ENCODE measurements around the gene EXPH5.
"Not testable (repeated sequence)": the region's sequence is repeated elsewhere in the genome, so short reads cannot be mapped to it uniquely, and the experiment has no call there.

EXPH5 gene

GRCh38 chr11:108606495-108607160 is 13.1 kb upstream of the EXPH5 start:
- in situ Hi-C loops (cut with MboI; ENCODE audit: low sequenced_read_pairs), result no loop called here

- in situ Hi-C loops (cut with MboI; ENCODE audit: low sequenced_read_pairs), result no loop called here
Observed at GRCh38 chr11:108606070-108606469, 12.5 kb upstream of the EXPH5 start.

GRCh38 chr11:108602818-108603217 is 9.2 kb upstream of the EXPH5 start:
- in situ Hi-C loops (cut with MboI; ENCODE audit: low sequenced_read_pairs), result not testable (repeated sequence)

GRCh38 chr11:108601150-108601549 is 7.6 kb upstream of the EXPH5 start:
- in situ Hi-C loops (cut with MboI; ENCODE audit: low sequenced_read_pairs), result no loop called here

- in situ Hi-C loops (cut with MboI; ENCODE audit: low sequenced_read_pairs), result no loop called here
Observed at GRCh38 chr11:108599978-108600377, 6.4 kb upstream of the EXPH5 start.

- in situ Hi-C loops (cut with MboI; ENCODE audit: low sequenced_read_pairs), result no loop called here
Observed at GRCh38 chr11:108597736-108598355, 4.3 kb upstream of the EXPH5 start.

GRCh38 chr11:108596701-108597100 is 3.1 kb upstream of the EXPH5 start:
- in situ Hi-C loops (cut with MboI; ENCODE audit: low sequenced_read_pairs), result no loop called here

GRCh38 chr11:108593923-108594434 is 411 bp upstream of the EXPH5 start:
- in situ Hi-C loops (cut with MboI; ENCODE audit: low sequenced_read_pairs), result no loop called here

GRCh38 chr11:108592591-108593213 is 866 bp downstream of the EXPH5 start:
- in situ Hi-C loops (cut with MboI; ENCODE audit: low sequenced_read_pairs), result no loop called here

GRCh38 chr11:108591893-108592292 is 1.7 kb downstream of the EXPH5 start:
- in situ Hi-C loops (cut with MboI; ENCODE audit: low sequenced_read_pairs), result no loop called here

- in situ Hi-C loops (cut with MboI; ENCODE audit: low sequenced_read_pairs), result no loop called here
Observed at GRCh38 chr11:108589136-108589535, 4.4 kb downstream of the EXPH5 start.

- in situ Hi-C loops (cut with MboI; ENCODE audit: low sequenced_read_pairs), result no loop called here
Observed at GRCh38 chr11:108588287-108588686, 5.3 kb downstream of the EXPH5 start.

GRCh38 chr11:108587109-108587508 is 6.5 kb downstream of the EXPH5 start:
- in situ Hi-C loops (cut with MboI; ENCODE audit: low sequenced_read_pairs), result no loop called here

GRCh38 chr11:108586600-108586999 is 7.0 kb downstream of the EXPH5 start:
- in situ Hi-C loops (cut with MboI; ENCODE audit: low sequenced_read_pairs), result no loop called here

- in situ Hi-C loops (cut with MboI; ENCODE audit: low sequenced_read_pairs), result not testable (repeated sequence)
Observed at GRCh38 chr11:108586185-108586584, 7.4 kb downstream of the EXPH5 start.

GRCh38 chr11:108584973-108585372 is 8.6 kb downstream of the EXPH5 start:
- in situ Hi-C loops (cut with MboI; ENCODE audit: low sequenced_read_pairs), result no loop called here

- in situ Hi-C loops (cut with MboI; ENCODE audit: low sequenced_read_pairs), result no loop called here
Observed at GRCh38 chr11:108580645-108581044, 12.9 kb downstream of the EXPH5 start.

- in situ Hi-C loops (cut with MboI; ENCODE audit: low sequenced_read_pairs), result no loop called here
Observed at GRCh38 chr11:108580043-108580442, 13.5 kb downstream of the EXPH5 start.

GRCh38 chr11:108576523-108576922 is 17.0 kb downstream of the EXPH5 start:
- in situ Hi-C loops (cut with MboI; ENCODE audit: low sequenced_read_pairs), result no loop called here

- in situ Hi-C loops (cut with MboI; ENCODE audit: low sequenced_read_pairs), result no loop called here
Observed at GRCh38 chr11:108574675-108575074, 18.9 kb downstream of the EXPH5 start.

GRCh38 chr11:108571001-108571400 is 22.6 kb downstream of the EXPH5 start:
- in situ Hi-C loops (cut with MboI; ENCODE audit: low sequenced_read_pairs), result no loop called here

- in situ Hi-C loops (cut with MboI; ENCODE audit: low sequenced_read_pairs), result no loop called here
Observed at GRCh38 chr11:108569896-108570295, 23.7 kb downstream of the EXPH5 start.

Data from HL-60/S4 treated with phorbol 12-myristate 13-acetate at 8.2 ng/mL for 4 days and 3 days (cell line).